NCI-H1417 treated with DMSO at 0.1 percent for 48 hours (cell line): ENCODE measurements around the gene BHLHE23.

Source experiments
- DNase-seq: peaks from one replicate; lab custom pipeline; 2025; lab: John Stamatoyannopoulos, UW

The BHLHE23 gene

GRCh38 chr20:62971950-62972844 lies 34.6 kb downstream of the BHLHE23 start:
- peak; percentile 39 for DNase-seq

GRCh38 chr20:62971211-62971949 lies 35.4 kb downstream of the BHLHE23 start:
- no peak for DNase-seq

- no peak for DNase-seq
These were observed 36.2 kb downstream of the BHLHE23 start for GRCh38 chr20:62970307-62971210.

- no peak for DNase-seq
These were observed 36.8 kb downstream of the BHLHE23 start for GRCh38 chr20:62969939-62970306.

- no peak for DNase-seq
These were observed 37.5 kb downstream of the BHLHE23 start for GRCh38 chr20:62969179-62969760.

GRCh38 chr20:62968378-62969178 lies 38.2 kb downstream of the BHLHE23 start:
- no peak for DNase-seq

GRCh38 chr20:62967628-62968351 lies 39.0 kb downstream of the BHLHE23 start:
- no peak for DNase-seq

- no peak for DNase-seq
These were observed 39.6 kb downstream of the BHLHE23 start for GRCh38 chr20:62967149-62967501.

- DNase-seq = no peak
These were observed 40.3 kb downstream of the BHLHE23 start for GRCh38 chr20:62966212-62967148.

GRCh38 chr20:62965363-62965771 lies 41.4 kb downstream of the BHLHE23 start:
- no peak for DNase-seq

GRCh38 chr20:62964700-62965099 lies 42.1 kb downstream of the BHLHE23 start:
- no peak for DNase-seq

GRCh38 chr20:62963614-62964397 lies 43.0 kb downstream of the BHLHE23 start:
- DNase-seq = no peak

GRCh38 chr20:62962891-62963613 lies 43.7 kb downstream of the BHLHE23 start:
- no peak for DNase-seq

- DNase-seq = no peak
These were observed 44.4 kb downstream of the BHLHE23 start for GRCh38 chr20:62962221-62962879.

GRCh38 chr20:62961799-62962198 lies 45.0 kb downstream of the BHLHE23 start:
- no peak for DNase-seq

- no peak for DNase-seq
These were observed 45.4 kb downstream of the BHLHE23 start for GRCh38 chr20:62961310-62961783.
